GM21390 (cell line): ENCODE data around the gene P2RY14.
A peak's percentile ranks its signal among the peaks of the same experiment; 100 is the strongest.

Source experiments
- ATAC-seq: cut with Tn5 transposase; IDR thresholded peaks from one replicate; pipeline ENCODE4 v1.9.1; 2021; ENCODE audit not compliant: unreplicated experiment

Gene P2RY14

GRCh38 chr3:151192545-151192944 is 85.8 kb downstream of the P2RY14 start:
- no peak for ATAC-seq

- no peak for ATAC-seq
Observed at GRCh38 chr3:151191095-151191494, 87.2 kb downstream of the P2RY14 start.

- no peak for ATAC-seq
Observed at GRCh38 chr3:151183265-151183671, 95.1 kb downstream of the P2RY14 start.

- no peak for ATAC-seq
Observed at GRCh38 chr3:151182349-151183079, 95.8 kb downstream of the P2RY14 start.

- ATAC-seq, result no peak
Observed at GRCh38 chr3:151178208-151178845, 100.0 kb downstream of the P2RY14 start.

- ATAC-seq, result no peak
Observed at GRCh38 chr3:151175952-151176351, 102.4 kb downstream of the P2RY14 start.

- ATAC-seq, result no peak
Observed at GRCh38 chr3:151174351-151174750, 104.0 kb downstream of the P2RY14 start.

- peak; percentile 58 for ATAC-seq
Observed at GRCh38 chr3:151171145-151171757, 107.1 kb downstream of the P2RY14 start.

GRCh38 chr3:151169948-151170679 is 108.2 kb downstream of the P2RY14 start:
- ATAC-seq, result peak; percentile 31

GRCh38 chr3:151169262-151169947 is 108.9 kb downstream of the P2RY14 start:
- peak; percentile 42 for ATAC-seq

- ATAC-seq, result peak; percentile 52
Observed at GRCh38 chr3:151168269-151169094, 109.9 kb downstream of the P2RY14 start.

- no peak for ATAC-seq
Observed at GRCh38 chr3:151166161-151166560, 112.2 kb downstream of the P2RY14 start.

GRCh38 chr3:151165226-151165625 is 113.1 kb downstream of the P2RY14 start:
- no peak for ATAC-seq
